ENCODE measurements around the gene OR13C5.

DNA sequence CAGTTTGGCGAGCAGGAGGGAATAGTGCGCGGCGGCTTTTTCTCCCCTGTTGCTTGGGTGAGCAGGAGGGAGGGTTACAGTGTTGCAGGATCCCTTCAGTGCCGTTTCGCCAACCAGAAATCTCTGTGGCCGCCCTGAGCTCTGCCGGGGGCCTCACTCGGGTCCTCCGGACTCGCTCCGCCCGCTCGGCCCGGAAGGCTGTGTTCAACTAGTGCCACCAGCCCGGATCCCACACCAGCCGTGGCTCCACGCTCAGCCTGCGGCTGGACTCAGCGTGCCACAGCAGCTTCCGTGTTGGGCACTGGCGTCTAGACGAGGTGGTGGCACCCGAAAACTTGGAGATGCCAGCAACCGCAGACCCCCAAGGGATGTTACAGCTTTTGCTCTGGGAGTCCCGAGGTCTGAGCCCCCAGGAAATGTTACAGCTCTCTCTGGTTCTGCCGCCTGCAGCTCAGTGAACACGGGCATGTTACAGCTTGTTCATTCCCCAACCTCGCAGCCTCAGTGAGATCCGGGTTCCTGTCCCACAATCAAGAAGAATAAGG lies 34.8 kb upstream of the OR13C5 start:
- no peak for TF ChIP-seq TAF1 (IDR thresholded peaks at IDR 0.05; ENCODE audit: low read depth, low read length)
- TF ChIP-seq POLR2A (IDR thresholded peaks at IDR 0.05; ENCODE audit: low read depth, low read length): no peak
